ENCODE data around the gene MCM3AP.
A peak's percentile ranks its signal among the peaks of the same experiment; 100 is the strongest.
"Not testable (repeated sequence)": the region's sequence is repeated elsewhere in the genome, so short reads cannot be mapped to it uniquely, and the experiment has no call there.

The MCM3AP gene

DNA sequence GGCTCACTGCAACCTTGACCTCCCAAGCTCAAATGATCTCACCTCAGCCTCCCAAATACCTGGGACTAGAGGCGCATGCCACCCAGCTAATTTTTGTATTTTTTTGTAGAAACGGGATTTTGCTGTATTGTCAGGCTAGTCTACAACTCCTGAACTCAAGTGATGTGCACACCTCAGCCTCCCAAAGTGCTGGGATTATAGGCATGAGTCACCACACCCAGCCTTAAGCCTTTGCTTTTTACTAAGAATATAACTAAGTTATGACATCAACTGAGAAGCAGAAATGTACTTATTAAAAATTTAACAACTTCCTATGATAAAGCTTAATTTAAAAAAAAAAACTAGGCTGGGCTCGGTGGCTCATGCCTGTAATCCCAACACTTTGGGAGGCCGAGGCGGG, 47.9 kb downstream of the MCM3AP start:
- no peak for DNase-seq

DNA sequence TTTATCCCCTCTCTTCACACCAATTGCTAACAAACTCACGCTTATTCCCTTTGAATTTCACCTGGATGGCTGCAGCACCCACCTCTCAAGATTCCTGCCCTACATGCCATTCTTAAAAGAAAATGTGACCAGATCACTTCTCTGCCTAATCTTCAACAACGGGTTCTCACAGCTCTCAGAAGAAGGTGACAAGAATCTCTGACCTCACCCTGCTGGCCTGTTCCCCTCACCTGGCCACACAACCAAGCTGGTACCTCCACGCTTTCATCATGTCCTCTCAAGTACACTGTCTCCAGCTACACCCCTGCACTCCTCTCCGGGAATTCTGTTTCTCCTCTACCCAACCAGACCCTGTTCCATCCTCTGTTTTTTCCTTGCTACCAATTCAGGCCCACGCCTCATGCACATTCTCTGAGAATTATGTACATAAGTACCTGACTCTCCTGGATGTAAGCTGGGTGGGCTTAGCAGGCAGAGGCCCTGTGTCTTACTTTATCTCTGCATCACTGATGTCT, 50.9 kb downstream of the MCM3AP start:
- no peak for DNase-seq

DNA sequence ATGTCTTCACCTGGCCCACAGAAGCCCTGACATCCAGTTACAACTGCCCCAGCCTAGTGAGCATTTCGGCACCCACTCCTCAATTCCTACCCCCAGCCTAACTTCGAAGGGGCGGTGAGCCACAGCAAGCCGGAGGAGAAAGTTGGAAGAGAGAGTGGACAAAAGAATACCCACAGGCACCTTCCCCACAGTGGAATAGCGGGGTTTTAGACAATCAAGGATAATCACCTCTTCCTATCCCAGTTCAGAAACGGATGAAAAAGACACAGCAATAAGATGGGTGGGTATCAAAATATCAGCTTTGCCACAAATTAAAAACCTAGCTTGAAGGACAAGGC, 55.5 kb downstream of the MCM3AP start:
- DNase-seq = no peak

GRCh38 chr21:46229133-46229922, 56.1 kb downstream of the MCM3AP start:
- DNase-seq = no peak

- DNase-seq = peak; percentile 96
Observed at GRCh38 chr21:46228345-46229051, 56.9 kb downstream of the MCM3AP start, which contains the start of gene LSS. TSS of gene LSS (minus strand) at chr21:46228774. CDS start at chr21:46228745, 29 bp downstream.

- DNase-seq = no peak
Observed at GRCh38 chr21:46227811-46228344, 57.5 kb downstream of the MCM3AP start.

DNA sequence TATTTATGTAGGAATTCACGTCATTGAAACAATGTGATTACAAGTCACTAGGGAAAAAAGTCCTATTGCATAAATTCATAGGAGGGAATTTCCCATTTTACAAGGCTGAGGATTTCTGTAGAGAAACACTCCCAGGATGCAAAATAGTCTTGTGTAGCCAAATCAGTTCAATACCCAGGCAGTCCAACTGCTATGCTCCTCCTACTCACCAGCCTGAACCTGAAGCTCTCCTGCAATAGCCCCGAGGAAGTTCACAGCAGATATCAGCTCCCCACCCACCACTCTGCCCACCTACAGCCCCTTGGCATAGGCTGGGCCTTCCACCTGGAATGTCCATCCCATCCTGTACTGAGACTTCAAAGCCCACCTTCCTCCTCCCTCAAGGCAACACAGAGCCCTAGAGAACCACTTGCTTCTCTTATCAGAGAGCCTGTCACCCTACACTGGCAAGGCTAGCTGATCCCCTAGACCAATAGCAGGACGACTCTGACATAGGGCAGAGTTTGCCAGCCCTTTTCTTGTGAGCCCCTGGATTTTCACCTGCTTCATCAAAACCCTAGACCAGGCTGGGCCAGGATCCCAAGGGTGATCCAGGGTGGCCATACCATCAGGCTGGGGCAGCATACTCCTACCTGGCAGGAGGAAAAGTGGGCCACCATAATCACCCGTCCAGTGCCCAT, 58.4 kb downstream of the MCM3AP start:
- no peak for DNase-seq

- DNase-seq = no peak
Observed at GRCh38 chr21:46226146-46226545, 59.3 kb downstream of the MCM3AP start.

GRCh38 chr21:46223661-46224060, 61.8 kb downstream of the MCM3AP start:
- DNase-seq = not testable (repeated sequence)

DNA sequence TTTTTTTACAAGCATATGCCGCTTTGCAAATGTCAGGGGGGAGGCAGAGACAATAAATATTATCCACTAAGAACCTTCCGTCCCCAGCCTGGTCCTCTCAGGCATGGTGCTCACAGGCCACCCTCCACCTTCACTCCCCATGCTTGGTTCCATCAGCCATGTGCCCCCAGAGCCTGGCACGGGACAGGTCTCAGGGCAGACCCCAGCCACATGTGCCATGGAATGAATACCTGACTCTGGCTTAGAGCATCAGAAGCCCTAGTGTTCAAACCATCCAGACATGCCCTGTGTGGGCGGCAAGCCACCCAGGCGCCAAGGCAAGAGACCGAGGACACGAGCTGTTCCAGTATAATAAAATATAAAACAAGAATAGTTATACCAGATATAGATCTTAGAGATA, 62.2 kb downstream of the MCM3AP start:
- DNase-seq = no peak

DNA sequence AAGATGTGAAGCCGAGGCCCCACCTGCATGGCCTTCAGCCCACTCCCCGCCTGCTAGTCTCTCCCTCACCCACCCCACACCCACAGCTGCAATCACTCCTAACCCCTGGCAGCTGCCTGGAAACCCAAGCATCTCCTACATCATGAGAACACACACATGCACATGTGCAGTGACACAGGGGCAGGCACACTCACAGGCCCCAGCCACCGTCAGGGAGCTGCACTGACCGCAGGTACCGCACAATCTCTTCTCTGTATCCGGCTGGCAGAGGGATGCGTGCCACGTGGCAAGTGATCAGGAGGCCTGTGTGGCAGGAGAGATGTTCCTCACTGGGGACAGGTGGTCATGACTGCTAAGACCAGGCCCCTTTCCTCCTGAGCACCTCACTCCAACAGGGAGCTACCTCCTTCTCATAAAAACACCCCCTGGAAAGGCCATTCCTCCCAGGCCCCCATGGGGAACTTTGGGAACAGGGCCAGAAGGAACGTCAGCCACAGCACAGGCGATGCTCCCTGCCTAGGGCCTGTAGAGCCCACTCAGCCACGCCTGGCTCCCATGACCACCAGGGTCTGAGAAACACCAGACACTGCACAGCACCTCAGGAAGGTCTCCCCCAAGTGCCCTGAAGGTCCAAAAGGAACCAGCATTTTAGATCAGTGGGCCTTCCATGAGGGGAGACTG, 62.8 kb downstream of the MCM3AP start:
- no peak for DNase-seq

DNA sequence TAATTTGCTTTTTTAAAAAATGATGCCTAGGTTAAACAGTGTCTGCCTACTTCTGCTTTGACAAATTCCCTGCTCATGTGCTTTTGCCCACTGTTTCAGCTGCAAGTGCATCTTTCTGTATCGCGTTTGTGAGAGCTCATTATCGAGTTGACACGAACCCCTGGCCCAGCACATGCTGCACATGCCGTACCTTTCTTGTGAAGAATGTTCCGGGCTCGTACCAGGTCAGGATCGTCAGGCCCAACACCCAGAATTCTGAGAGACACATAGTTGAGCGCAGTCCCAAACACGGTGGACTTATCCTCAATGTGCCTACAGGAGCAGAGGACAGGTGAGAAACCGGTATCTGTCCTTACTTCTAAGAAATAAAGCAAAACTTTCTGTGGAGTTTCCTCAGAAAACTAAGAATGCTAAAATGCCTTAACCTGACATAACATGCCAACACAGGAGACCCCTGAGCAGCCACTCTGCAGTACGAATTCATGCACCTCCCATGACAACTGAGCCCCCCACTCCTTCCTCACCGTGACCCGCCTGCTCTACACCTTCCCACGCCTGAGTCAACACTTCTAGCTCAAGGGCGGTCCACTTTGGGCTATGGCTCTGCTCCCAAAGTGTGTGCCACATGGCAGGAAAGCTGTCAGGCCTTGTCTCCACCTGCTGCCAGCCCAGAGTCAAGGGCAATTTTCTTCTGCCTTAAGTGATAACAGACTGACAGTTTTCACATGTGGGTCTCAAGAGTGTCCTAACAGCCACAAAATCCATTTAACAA, 63.6 kb downstream of the MCM3AP start:
- DNase-seq = no peak

DNA sequence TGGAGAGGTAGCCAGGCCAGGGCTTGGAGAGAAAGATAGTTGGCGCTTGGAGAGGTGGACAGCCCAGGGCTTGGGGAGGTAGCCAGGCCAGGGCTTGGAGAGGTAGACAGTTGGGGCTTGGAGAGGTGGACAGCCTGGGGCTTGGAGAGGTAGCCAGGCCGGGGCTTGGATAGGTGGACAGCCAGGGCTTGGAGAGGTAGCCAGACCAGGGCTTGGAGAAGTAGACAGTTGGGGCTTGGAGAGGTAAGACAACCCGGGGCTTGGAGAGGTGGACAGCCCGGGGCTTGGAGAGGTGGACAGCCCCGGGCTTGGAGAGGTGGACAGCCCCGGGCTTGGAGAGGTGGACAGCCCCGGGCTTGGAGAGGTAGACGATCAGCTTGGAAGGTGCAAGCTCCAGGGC, 64.6 kb downstream of the MCM3AP start:
- no peak for DNase-seq

- DNase-seq = no peak
Observed at GRCh38 chr21:46220275-46220810, 65.1 kb downstream of the MCM3AP start.

DNA sequence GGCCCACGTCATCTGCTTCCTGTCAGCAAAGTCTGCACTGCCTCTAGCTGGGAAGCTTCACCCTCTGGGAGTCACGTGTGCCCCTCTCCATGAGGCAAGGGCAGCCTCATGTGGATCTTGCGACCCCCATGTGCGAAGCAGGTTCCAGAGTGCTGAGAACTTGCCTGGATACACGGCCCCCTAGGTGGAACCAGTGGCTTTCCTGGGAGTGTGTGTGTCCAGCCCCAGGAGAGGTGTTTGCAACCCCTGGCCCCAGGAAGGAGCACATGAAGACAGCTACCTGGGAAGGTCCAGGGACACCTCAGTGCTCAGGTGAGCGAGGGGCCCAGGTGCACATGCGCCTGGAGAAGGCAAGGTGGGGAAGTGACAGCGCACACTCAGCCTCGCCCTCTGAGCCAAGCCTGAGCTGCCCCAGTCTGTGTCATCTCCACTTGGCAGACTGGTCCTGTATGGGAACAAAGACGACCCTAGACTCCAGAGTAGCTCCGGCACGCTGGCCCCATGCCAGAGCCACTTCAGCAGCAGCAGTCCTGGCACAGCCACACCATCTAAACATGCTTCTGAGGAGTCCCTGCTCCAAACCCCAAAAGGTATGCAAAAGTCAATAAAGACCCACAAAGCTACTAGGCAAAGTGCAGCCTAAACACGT, 65.7 kb downstream of the MCM3AP start:
- no peak for DNase-seq

DNA sequence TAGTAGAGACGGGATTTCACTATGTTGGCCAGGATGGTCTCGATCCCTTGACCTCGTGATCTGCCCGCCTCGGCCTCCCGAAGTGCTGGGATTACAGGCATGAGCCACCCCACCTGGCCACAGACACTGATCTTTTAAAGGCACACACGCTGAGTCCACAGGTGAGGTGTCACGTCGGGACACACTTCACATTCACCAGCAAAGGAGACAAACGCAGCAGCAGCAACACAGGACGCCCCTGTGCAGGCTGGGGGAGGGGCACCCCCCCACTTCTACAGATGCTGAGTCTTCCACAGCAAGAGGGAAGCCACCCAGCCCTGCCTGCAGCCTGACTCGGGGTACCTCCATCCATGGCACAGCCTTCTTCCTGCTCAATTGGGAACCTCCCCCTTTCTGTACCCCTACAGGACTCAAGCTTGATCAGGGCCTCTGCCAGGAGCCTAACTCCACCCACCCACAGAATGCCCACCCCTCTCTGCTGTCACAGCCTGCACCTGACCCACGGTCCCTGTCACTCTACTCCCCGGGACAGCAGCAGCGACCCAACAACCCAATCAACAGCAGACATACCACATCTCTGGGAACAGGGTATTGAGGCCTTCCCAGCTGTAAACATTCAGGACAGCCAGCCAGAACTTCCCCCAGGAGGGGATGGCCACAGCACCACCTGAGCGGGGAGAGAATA, 66.4 kb downstream of the MCM3AP start:
- no peak for DNase-seq

DNA sequence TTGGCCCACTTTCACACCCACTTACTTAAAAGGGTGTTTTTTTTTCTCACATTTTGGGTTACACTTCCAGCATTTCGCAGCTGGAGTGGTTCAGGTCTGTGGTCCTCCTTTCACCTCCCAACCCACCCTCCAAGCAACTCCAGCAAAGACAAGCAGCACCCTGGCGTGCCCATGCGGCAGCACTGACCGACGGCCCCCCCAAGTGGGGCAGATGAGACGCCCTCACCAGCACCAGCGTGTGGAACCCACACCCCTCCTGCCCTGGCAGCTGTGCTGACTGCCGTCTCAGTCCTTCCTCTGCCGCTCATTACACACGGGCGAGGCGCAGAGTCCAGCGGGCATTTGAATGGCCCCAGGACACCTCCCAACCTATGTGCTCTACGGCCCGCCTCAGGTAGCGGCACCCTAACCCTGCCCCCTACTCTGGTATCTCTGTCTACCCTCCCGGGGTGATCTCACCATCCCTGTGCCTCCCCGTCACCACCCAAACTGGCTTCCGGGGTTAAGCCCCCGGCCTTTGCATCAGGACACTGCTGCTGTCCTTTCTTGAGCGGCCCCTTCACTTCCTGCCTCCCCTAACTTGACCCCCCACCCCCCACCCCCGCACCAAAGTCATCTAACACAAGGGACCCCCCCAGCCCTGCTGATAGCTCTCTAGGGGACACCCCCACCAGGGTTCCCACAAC, 67.8 kb downstream of the MCM3AP start:
- no peak for DNase-seq

DNA sequence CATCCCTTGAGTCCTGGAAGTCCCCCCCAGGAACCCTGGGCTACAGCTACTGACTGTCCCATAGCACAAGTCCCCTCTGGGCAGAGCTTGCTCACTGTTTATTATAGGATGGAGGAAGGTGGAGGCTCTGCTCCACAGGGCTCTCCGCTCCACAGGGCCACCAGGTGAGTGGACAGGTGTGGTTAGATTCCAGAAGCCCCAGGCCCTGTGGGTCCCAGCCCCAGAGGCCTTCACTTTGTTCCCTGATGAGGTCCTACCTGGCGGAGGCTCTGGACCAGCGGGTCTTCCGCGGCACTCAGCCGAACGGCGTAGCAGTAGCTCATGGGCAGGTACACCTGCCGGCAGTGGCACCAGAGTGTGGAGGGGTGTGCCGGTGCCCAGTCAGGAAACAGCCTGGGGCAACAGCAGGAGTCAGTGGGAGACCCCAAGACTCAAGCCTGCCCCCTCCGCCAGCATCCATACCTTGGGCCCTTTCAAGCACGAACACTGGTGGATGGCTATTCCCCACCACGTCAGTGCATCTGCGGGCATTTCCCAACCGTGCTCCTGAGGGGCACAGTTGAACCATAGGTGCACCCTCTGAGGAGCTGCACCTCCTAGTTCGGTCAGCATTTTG, 69.2 kb downstream of the MCM3AP start:
- no peak for DNase-seq

DNA sequence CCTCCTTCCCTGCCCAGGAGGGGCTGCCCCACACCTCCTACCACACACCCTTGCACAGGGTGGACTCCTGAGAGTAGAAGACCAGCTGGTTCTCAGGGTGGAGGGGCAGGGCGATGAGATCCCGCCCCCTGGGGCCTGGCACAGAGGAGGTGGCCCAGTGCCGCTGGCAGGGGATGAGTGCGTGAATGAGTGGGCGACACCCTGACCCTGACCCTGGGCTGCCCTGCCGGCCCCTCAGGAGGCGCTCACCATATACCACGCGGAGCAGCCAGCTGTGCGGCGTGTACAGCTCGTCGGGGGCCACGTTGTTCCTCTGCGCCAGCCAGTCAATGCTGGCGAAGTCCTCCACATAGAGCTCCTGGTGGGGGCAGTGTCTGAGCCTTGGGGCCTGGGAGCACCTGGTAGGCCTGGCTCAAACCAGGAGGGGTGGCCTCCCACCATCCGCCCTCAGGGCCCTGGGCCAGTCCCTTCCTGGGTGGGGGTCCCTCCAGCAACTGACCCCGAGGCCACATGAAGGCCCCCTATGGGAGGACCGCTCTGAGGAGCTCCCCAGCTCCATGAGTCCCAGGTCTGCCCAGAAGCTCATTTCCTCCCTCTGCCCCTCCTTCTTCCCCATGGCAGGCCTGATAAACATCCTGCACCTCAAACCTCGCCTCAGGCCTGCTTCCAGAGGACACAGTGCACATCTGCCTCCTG, 69.8 kb downstream of the MCM3AP start:
- DNase-seq = no peak
